ENCODE data around the gene F7. TPM values are rescaled to one million over a fixed set of nuclear protein-coding genes. Genes with fewer than 3 reads are reported as not detected.

Gene F7
- total RNA-seq, 1 experiment from 2014 or later = not detected

DNA sequence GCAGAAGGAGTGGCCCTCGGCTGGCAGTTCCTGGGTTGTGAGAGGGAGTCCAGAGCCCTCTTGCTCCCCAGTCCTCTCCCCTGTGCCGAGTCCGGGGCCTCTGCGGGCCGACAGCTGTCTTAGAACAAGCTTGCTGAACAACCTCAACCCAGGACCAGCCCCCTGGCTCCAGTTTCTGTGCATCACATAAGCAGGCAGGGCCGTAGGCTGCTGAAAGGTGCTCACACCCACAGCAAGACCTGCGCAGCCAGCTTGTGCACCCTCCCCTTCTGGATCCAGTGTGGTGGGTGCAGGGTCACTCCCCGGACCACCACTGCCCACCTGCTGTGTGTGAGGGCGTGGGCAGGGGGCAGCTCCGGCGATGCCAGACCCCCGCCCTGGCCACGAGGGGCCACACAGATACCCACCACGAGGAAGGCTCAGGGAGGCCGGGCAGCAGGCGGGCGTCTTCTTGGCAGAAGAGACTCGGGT is 25.2 kb upstream of the F7 start:
- H3K4me1 ChIP-seq (ENCODE audit: insufficient read depth, low read length) = peaks cover 4% of the 10 kb centered on the region; the same call in 1 of the 2 replicates
- ChIA-PET CTCF (no interaction called here), POLR2A (ENCODE audit: unreplicated experiment) (no interaction called here)
- H3F3A ChIP-seq (ENCODE audit: low read length, unreplicated experiment) = no peaks in the 10 kb centered on the region
- no peaks in the 10 kb centered on the region for H3K36me3 ChIP-seq (ENCODE audit: low read depth, low read length)
- TF ChIP-seq EZH2 (IDR thresholded peaks at IDR 0.05; ENCODE audit: low read length, unreplicated experiment) = no peak
- intact Hi-C loops (cut with micrococcal nuclease) = no loop called here
- no peaks in the 10 kb centered on the region for H3K9me2 ChIP-seq (replicated peaks; ENCODE audit: low read length)
- DNase-seq (no peak), ATAC-seq (no peak)
- no peaks in the 10 kb centered on the region for H3K27me3 ChIP-seq (ENCODE audit: low read length)
- H3K4me3 ChIP-seq (ENCODE audit: low read length) = no peak overlapping the region
- no peaks in the 10 kb centered on the region for H4K20me1 ChIP-seq (ENCODE audit: low read length)
- no TSS peak for BruUV-seq (replicated peaks)
- H3K9ac ChIP-seq (ENCODE audit: low read length) = no peak overlapping the region
- no peak overlapping the region for H2AFZ ChIP-seq (ENCODE audit: low read length)
- H3K27ac ChIP-seq (ENCODE audit: low read length) = no peak overlapping the region
- H3K79me2 ChIP-seq (ENCODE audit: low read length) = no peaks in the 10 kb centered on the region
- no peak overlapping the region for H3K4me2 ChIP-seq (ENCODE audit: low read length)
- no peaks in the 10 kb centered on the region for H3K9me3 ChIP-seq (ENCODE audit: low read length)

DNA sequence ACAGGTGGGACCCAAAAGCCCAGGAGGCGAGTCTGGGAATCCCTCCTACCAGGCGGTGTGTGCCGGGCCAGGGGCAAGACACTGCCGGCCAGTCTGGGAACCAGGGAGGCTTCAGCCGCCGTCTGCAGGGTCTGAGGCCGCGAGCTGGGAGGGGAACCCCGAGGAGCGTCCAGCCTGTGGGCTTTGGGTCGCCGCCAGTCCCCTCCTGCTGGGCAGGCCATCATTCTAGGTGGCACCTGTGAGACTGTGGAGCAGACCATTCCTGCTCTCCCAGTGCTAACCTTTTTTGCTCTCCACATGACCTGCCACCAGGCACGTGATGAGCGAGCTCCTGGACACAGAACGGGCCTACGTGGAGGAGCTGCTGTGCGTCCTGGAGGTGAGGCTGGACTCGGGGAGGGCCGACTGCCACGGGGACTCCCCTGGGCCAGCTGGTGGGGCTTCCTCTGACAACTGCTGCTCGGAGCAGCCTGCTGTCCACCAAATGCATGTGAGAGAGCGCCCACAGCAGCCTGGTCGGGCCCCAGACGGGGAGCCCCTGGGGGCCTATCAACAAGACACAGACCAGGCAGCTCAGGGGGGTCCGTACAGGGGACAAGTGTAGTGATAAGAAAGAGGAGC is 24.6 kb upstream of the F7 start:
- H3K4me2 ChIP-seq (ENCODE audit: low read length) = no peak overlapping the region
- ChIA-PET POLR2A (ENCODE audit: unreplicated experiment) (no interaction called here), CTCF (no interaction called here)
- no TSS peak for BruUV-seq (replicated peaks)
- no peak for TF ChIP-seq EZH2 (IDR thresholded peaks at IDR 0.05; ENCODE audit: low read length, unreplicated experiment)
- no peak for TF ChIP-seq EZH2phosphoT487 (IDR thresholded peaks at IDR 0.05; ENCODE audit: borderline replicate concordance, low read length)
- H3K27ac ChIP-seq (ENCODE audit: low read length) = no peak overlapping the region
- DNase-seq (no peak), ATAC-seq (no peak)
- H3F3A ChIP-seq (ENCODE audit: low read length, unreplicated experiment) = no peaks in the 10 kb centered on the region
- no peaks in the 10 kb centered on the region for H4K20me1 ChIP-seq (ENCODE audit: low read length)
- H3K4me3 ChIP-seq (ENCODE audit: low read length) = no peak overlapping the region
- H3K9ac ChIP-seq (ENCODE audit: low read length) = no peak overlapping the region
- no peaks in the 10 kb centered on the region for H3K9me3 ChIP-seq (ENCODE audit: low read length)
- H3K9me2 ChIP-seq (replicated peaks; ENCODE audit: low read length) = no peaks in the 10 kb centered on the region
- peaks cover 4% of the 10 kb centered on the region; the same call in 1 of the 2 replicates for H3K4me1 ChIP-seq (ENCODE audit: insufficient read depth, low read length)
- H2AFZ ChIP-seq (ENCODE audit: low read length) = no peak overlapping the region
- intact Hi-C loops (cut with micrococcal nuclease) = no loop called here
- H3K79me2 ChIP-seq (ENCODE audit: low read length) = no peaks in the 10 kb centered on the region
- no peaks in the 10 kb centered on the region for H3K36me3 ChIP-seq (ENCODE audit: low read depth, low read length)
- H3K27me3 ChIP-seq (ENCODE audit: low read length) = no peaks in the 10 kb centered on the region

DNA sequence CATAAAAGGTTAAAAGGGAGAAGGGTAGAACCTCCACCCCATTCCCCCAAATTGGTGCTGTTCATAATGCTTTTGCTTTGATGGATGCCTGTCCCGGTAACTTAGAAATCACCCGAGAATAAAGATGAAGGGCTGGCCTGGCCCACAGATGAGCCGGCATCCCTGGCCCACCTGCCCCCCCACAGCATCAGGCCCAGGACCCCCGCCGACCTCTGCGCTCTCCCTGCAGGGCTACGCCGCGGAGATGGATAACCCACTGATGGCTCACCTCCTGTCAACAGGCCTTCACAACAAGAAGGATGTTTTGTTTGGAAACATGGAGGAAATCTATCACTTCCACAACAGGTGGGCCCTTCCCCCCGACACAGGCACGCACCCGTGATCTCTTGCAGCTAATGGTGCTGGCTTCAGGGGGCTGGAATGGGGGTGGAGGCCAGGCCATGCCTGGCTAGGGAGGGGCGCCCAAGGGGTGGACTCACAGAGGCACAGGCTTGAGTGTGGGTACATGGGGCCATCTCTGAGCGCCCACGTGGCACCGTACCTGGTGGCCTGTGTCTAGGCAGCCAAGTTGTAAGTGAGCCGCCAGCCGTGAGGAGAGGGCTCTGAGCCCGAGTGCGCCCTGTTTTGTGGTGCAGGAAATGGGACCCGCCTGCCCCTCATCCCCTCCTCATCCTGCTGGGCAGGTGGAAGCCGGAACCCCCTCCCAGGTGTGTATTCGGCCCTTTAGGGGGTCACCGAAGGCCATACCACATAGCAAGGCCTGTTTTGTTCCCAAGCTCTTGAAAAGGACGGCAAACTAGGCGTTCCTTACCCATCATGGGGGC is 23.2 kb upstream of the F7 start:
- H3F3A ChIP-seq (ENCODE audit: low read length, unreplicated experiment) = no peaks in the 10 kb centered on the region
- H3K79me2 ChIP-seq (ENCODE audit: low read length) = no peaks in the 10 kb centered on the region
- H4K20me1 ChIP-seq (ENCODE audit: low read length) = no peaks in the 10 kb centered on the region
- ChIA-PET CTCF (no interaction called here), POLR2A (ENCODE audit: unreplicated experiment) (no interaction called here)
- H3K9ac ChIP-seq (ENCODE audit: low read length) = no peak overlapping the region
- peaks cover 4% of the 10 kb centered on the region; the same call in 1 of the 2 replicates for H3K4me1 ChIP-seq (ENCODE audit: insufficient read depth, low read length)
- no peaks in the 10 kb centered on the region for H3K27me3 ChIP-seq (ENCODE audit: low read length)
- H3K27ac ChIP-seq (ENCODE audit: low read length) = no peak overlapping the region
- no peaks in the 10 kb centered on the region for H3K9me3 ChIP-seq (ENCODE audit: low read length)
- BruUV-seq (replicated peaks) = no TSS peak
- H3K36me3 ChIP-seq (ENCODE audit: low read depth, low read length) = no peaks in the 10 kb centered on the region
- H3K4me2 ChIP-seq (ENCODE audit: low read length) = no peak overlapping the region
- H3K9me2 ChIP-seq (replicated peaks; ENCODE audit: low read length) = no peaks in the 10 kb centered on the region
- ATAC-seq = no peak
- H3K4me3 ChIP-seq (ENCODE audit: low read length) = no peak overlapping the region
- intact Hi-C loops (cut with micrococcal nuclease) = no loop called here
- H2AFZ ChIP-seq (ENCODE audit: low read length) = no peak overlapping the region
- DNase-seq = no peak
- TF ChIP-seq EZH2phosphoT487 (IDR thresholded peaks at IDR 0.05; ENCODE audit: borderline replicate concordance, low read length) = no peak
- TF ChIP-seq, protein P1, sequence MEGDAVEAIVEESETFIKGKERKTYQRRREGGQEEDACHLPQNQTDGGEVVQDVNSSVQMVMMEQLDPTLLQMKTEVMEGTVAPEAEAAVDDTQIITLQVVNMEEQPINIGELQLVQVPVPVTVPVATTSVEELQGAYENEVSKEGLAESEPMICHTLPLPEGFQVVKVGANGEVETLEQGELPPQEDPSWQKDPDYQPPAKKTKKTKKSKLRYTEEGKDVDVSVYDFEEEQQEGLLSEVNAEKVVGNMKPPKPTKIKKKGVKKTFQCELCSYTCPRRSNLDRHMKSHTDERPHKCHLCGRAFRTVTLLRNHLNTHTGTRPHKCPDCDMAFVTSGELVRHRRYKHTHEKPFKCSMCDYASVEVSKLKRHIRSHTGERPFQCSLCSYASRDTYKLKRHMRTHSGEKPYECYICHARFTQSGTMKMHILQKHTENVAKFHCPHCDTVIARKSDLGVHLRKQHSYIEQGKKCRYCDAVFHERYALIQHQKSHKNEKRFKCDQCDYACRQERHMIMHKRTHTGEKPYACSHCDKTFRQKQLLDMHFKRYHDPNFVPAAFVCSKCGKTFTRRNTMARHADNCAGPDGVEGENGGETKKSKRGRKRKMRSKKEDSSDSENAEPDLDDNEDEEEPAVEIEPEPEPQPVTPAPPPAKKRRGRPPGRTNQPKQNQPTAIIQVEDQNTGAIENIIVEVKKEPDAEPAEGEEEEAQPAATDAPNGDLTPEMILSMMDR (conservative IDR thresholded peaks at IDR 0.05; ENCODE audit: low read depth, low read length) = no peak
- TF ChIP-seq EZH2 (IDR thresholded peaks at IDR 0.05; ENCODE audit: low read length, unreplicated experiment) = no peak

All from PC-3 (cell line).